ENCODE measurements around the gene RNF145.
"Not testable (repeated sequence)": the region's sequence is repeated elsewhere in the genome, so short reads cannot be mapped to it uniquely, and the experiment has no call there.

RNF145 gene

DNA sequence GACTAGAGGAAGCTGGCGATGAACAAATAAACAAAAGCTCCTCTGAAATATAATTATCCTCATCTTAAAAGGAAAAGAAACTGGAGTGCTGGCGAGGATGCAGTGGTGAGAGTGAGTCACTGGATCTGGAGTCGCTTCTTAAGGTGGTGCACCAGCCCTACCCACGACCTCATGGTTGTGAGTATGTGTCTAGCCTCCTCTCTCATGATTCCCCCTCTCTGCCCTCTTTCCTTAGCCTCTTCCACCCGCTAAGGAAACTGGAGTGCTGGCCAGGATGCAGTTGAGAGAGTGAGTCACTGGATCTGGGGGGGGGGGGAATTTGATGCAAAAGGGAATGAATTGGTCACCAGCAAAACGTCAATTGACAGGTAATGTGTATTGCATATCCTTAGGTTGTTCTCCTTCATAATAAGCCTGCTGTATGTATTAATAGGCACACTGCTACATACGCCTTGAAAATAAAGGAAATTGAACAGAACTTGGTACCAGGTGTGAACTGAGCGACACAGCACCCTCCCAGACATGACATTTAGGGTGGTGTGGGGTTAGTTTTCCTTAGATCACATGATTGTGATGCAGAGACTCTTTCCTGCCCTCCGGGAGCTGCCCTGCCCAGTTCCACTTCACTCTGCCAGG is 73.3 kb downstream of the RNF145 start:
- Histone ChIP-seq H3K9ac (ENCODE audit: low read length) (no peak overlapping the region), H3K4me1 (ENCODE audit: control insufficient read depth, insufficient read depth, low read length) (no peaks in the 10 kb centered on the region), H3K36me3 (ENCODE audit: control insufficient read depth, insufficient read depth, low read length) (no peaks in the 10 kb centered on the region), H3K27me3 (ENCODE audit: control insufficient read depth, insufficient read depth, low read length) (no peaks in the 10 kb centered on the region), H3K9me3 (ENCODE audit: control insufficient read depth, low read length) (no peaks in the 10 kb centered on the region), H3K4me3 (ENCODE audit: low read length) (no peak overlapping the region)

GRCh38 chr5:159133041-159133741 is 76.2 kb downstream of the RNF145 start:
- no peak overlapping the region for H3K4me3 ChIP-seq (ENCODE audit: low read length)
- no peaks in the 10 kb centered on the region for H3K27me3 ChIP-seq (ENCODE audit: control insufficient read depth, insufficient read depth, low read length)
- no peak overlapping the region for H3K9ac ChIP-seq (ENCODE audit: low read length)
- no peaks in the 10 kb centered on the region for H3K9me3 ChIP-seq (ENCODE audit: control insufficient read depth, low read length)
- H3K36me3 ChIP-seq (ENCODE audit: control insufficient read depth, insufficient read depth, low read length), result no peaks in the 10 kb centered on the region
- H3K4me1 ChIP-seq (ENCODE audit: control insufficient read depth, insufficient read depth, low read length), result no peaks in the 10 kb centered on the region

- H3K9ac ChIP-seq (ENCODE audit: low read length), result no peak overlapping the region
- H3K4me3 ChIP-seq (ENCODE audit: low read length), result no peak overlapping the region
- no peaks in the 10 kb centered on the region for H3K27me3 ChIP-seq (ENCODE audit: control insufficient read depth, insufficient read depth, low read length)
- no peaks in the 10 kb centered on the region for H3K4me1 ChIP-seq (ENCODE audit: control insufficient read depth, insufficient read depth, low read length)
- no peaks in the 10 kb centered on the region for H3K9me3 ChIP-seq (ENCODE audit: control insufficient read depth, low read length)
- no peaks in the 10 kb centered on the region for H3K36me3 ChIP-seq (ENCODE audit: control insufficient read depth, insufficient read depth, low read length)
Measured at GRCh38 chr5:159132429-159133040, 76.8 kb downstream of the RNF145 start.

GRCh38 chr5:159131951-159132350 is 77.4 kb downstream of the RNF145 start:
- H3K27me3 ChIP-seq (ENCODE audit: control insufficient read depth, insufficient read depth, low read length), result no peaks in the 10 kb centered on the region
- no peak overlapping the region for H3K4me3 ChIP-seq (ENCODE audit: low read length)
- H3K4me1 ChIP-seq (ENCODE audit: control insufficient read depth, insufficient read depth, low read length), result no peaks in the 10 kb centered on the region
- H3K36me3 ChIP-seq (ENCODE audit: control insufficient read depth, insufficient read depth, low read length), result no peaks in the 10 kb centered on the region
- H3K9ac ChIP-seq (ENCODE audit: low read length), result no peak overlapping the region
- H3K9me3 ChIP-seq (ENCODE audit: control insufficient read depth, low read length), result no peaks in the 10 kb centered on the region

- no peaks in the 10 kb centered on the region for H3K36me3 ChIP-seq (ENCODE audit: control insufficient read depth, insufficient read depth, low read length)
- H3K4me1 ChIP-seq (ENCODE audit: control insufficient read depth, insufficient read depth, low read length), result no peaks in the 10 kb centered on the region
- no peaks in the 10 kb centered on the region for H3K9me3 ChIP-seq (ENCODE audit: control insufficient read depth, low read length)
- no peak overlapping the region for H3K4me3 ChIP-seq (ENCODE audit: low read length)
- no peak overlapping the region for H3K9ac ChIP-seq (ENCODE audit: low read length)
- no peaks in the 10 kb centered on the region for H3K27me3 ChIP-seq (ENCODE audit: control insufficient read depth, insufficient read depth, low read length)
Measured at GRCh38 chr5:159130871-159131270, 78.5 kb downstream of the RNF145 start.

DNA sequence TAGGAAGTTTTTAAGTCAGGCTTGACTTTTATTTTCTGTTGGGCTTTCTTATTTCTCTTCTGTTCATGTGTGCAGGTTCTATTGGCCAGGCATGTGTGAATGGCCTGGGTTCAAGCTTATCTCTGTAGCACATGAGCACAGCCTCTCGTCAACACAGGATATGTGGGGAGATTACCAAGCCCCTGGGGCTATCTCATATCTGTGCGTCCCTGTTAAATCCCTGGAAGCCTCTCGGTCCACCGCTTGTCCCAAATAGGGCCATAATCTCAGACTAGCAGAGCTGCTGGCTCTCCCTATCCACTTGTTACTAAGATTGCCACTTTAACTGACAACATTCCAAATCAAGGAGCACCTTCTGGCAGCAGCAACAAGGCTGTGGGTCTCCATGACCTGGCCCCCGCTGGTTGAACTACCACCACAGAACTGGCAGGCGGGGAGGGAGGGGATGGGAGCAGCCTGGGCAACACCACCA is 81.2 kb downstream of the RNF145 start:
- Histone ChIP-seq H3K9me3 (ENCODE audit: control insufficient read depth, low read length) (no peaks in the 10 kb centered on the region), H3K27me3 (ENCODE audit: control insufficient read depth, insufficient read depth, low read length) (no peaks in the 10 kb centered on the region), H3K9ac (ENCODE audit: low read length) (no peak overlapping the region), H3K36me3 (ENCODE audit: control insufficient read depth, insufficient read depth, low read length) (no peaks in the 10 kb centered on the region), H3K4me1 (ENCODE audit: control insufficient read depth, insufficient read depth, low read length) (no peaks in the 10 kb centered on the region), H3K4me3 (ENCODE audit: low read length) (no peak overlapping the region)

DNA sequence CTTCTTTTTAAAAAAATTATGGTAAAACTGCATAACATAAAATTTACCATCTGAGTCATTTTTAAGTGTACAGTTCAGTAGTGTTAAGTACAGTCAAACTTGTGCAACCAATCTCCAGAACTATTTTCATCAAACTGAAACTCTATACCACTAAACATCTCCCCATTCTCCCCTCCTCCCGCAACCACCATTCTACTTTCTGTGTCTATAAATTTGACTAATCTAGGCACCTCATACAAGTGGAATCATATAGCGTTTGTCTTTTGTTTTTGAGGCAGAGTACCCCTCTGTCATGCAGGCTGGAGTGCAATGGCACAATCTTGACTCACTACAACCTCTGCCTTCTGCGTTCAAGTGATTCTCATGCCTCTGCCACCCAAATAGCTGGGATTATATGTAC is 85.7 kb downstream of the RNF145 start:
- no peak overlapping the region for H3K9ac ChIP-seq (ENCODE audit: low read length)
- H3K4me3 ChIP-seq (ENCODE audit: low read length), result no peak overlapping the region
- no peaks in the 10 kb centered on the region for H3K9me3 ChIP-seq (ENCODE audit: control insufficient read depth, low read length)
- no peaks in the 10 kb centered on the region for H3K4me1 ChIP-seq (ENCODE audit: control insufficient read depth, insufficient read depth, low read length)
- no peaks in the 10 kb centered on the region for H3K27me3 ChIP-seq (ENCODE audit: control insufficient read depth, insufficient read depth, low read length)
- no peaks in the 10 kb centered on the region for H3K36me3 ChIP-seq (ENCODE audit: control insufficient read depth, insufficient read depth, low read length)

DNA sequence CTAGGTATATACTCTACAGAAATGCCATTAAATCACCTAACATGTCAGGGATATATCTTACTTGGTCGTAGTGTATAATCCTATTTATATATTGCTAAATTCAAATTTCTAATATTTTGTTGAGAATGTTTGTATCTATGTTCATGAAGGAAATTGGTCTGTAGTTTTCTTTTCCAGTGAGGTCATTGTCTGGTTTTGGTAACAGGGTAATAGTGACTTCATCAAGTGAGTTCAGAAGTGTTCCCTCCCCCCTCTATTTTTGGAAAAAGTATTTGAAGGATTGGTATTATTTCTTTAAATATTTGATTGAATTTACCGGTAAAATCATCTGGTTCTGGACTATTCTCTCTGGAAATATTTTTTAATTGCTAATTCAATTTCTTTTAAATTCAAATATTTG is 86.2 kb downstream of the RNF145 start:
- H3K9ac ChIP-seq (ENCODE audit: low read length), result no peak overlapping the region
- H3K36me3 ChIP-seq (ENCODE audit: control insufficient read depth, insufficient read depth, low read length), result no peaks in the 10 kb centered on the region
- no peaks in the 10 kb centered on the region for H3K27me3 ChIP-seq (ENCODE audit: control insufficient read depth, insufficient read depth, low read length)
- H3K4me1 ChIP-seq (ENCODE audit: control insufficient read depth, insufficient read depth, low read length), result no peaks in the 10 kb centered on the region
- H3K9me3 ChIP-seq (ENCODE audit: control insufficient read depth, low read length), result no peaks in the 10 kb centered on the region
- no peak overlapping the region for H3K4me3 ChIP-seq (ENCODE audit: low read length)

- no peak overlapping the region for H3K4me3 ChIP-seq (ENCODE audit: low read length)
- no peak overlapping the region for H3K9ac ChIP-seq (ENCODE audit: low read length)
Measured at GRCh38 chr5:159121061-159121460, 88.3 kb downstream of the RNF145 start.

DNA sequence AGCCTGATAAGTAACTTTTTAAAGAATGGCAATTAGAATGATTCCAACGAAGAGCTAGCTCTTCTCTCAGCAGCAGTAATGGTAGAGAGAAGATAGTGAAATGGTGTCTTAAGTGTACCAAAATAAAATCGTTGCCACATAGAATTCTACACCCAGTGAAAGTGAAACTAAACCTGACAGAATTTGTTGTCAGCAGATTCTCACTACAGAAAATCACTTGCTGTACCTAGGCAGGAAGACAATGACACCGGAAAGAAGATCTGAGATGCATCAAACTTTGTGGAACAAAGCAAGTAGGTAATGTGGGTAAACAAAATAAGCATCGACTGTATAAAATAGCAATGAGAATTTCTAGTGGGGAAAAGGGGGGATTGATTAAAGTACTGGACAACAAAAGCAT is 88.9 kb downstream of the RNF145 start:
- H3K4me3 ChIP-seq (ENCODE audit: low read length), result no peak overlapping the region
- H3K9me3 ChIP-seq (ENCODE audit: control insufficient read depth, low read length), result no peaks in the 10 kb centered on the region
- no peaks in the 10 kb centered on the region for H3K4me1 ChIP-seq (ENCODE audit: control insufficient read depth, insufficient read depth, low read length)
- H3K36me3 ChIP-seq (ENCODE audit: control insufficient read depth, insufficient read depth, low read length), result no peaks in the 10 kb centered on the region
- H3K9ac ChIP-seq (ENCODE audit: low read length), result no peak overlapping the region
- no peaks in the 10 kb centered on the region for H3K27me3 ChIP-seq (ENCODE audit: control insufficient read depth, insufficient read depth, low read length)

More at GRCh38 chr5:159121061-159121460, 88.3 kb downstream of the RNF145 start:
- Histone ChIP-seq H3K27me3 (ENCODE audit: control insufficient read depth, insufficient read depth, low read length) (no peaks in the 10 kb centered on the region), H3K36me3 (ENCODE audit: control insufficient read depth, insufficient read depth, low read length) (no peaks in the 10 kb centered on the region), H3K9me3 (ENCODE audit: control insufficient read depth, low read length) (no peaks in the 10 kb centered on the region), H3K4me1 (ENCODE audit: control insufficient read depth, insufficient read depth, low read length) (no peaks in the 10 kb centered on the region)

- not testable (repeated sequence) for H3K9ac ChIP-seq (ENCODE audit: low read length); H3K36me3 ChIP-seq (ENCODE audit: control insufficient read depth, insufficient read depth, low read length); H3K4me3 ChIP-seq (ENCODE audit: low read length); H3K27me3 ChIP-seq (ENCODE audit: control insufficient read depth, insufficient read depth, low read length); H3K4me1 ChIP-seq (ENCODE audit: control insufficient read depth, insufficient read depth, low read length); H3K9me3 ChIP-seq (ENCODE audit: control insufficient read depth, low read length)
Measured at GRCh38 chr5:159119842-159120241, 89.5 kb downstream of the RNF145 start.

GRCh38 chr5:159118958-159119659 is 90.2 kb downstream of the RNF145 start:
- not testable (repeated sequence) for H3K9me3 ChIP-seq (ENCODE audit: control insufficient read depth, low read length); H3K27me3 ChIP-seq (ENCODE audit: control insufficient read depth, insufficient read depth, low read length); H3K9ac ChIP-seq (ENCODE audit: low read length); H3K4me3 ChIP-seq (ENCODE audit: low read length); H3K4me1 ChIP-seq (ENCODE audit: control insufficient read depth, insufficient read depth, low read length); H3K36me3 ChIP-seq (ENCODE audit: control insufficient read depth, insufficient read depth, low read length)

Data from mucosa of stomach (tissue), 1 donor.